ENCODE data around the gene TMEM44.
A peak's percentile ranks its signal among the peaks of the same experiment; 100 is the strongest.
"Not testable (repeated sequence)": the region's sequence is repeated elsewhere in the genome, so short reads cannot be mapped to it uniquely, and the experiment has no call there.

Gene TMEM44

DNA sequence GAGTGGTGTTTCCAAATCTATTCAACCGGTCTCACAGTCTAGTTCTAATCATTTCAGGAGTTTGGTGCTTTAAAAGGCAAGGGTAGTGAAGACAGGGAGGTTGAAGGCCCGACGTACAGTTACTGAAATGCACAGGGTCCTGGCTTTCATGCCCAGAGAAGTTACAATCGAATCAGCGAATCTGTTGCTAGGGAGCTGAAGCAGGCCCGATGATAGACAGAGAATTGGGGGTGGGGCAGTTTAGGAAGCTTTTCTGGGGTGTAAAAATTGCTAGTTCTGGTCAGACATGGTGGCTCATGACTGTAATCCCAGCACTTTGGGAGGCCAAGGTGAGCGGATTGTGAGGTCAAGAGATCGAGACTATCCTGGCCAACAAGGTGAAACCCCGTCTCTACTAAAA is 83.4 kb downstream of the TMEM44 start:
- CTCF ChIA-PET, result no interaction called here
- TF ChIP-seq, protein P1, sequence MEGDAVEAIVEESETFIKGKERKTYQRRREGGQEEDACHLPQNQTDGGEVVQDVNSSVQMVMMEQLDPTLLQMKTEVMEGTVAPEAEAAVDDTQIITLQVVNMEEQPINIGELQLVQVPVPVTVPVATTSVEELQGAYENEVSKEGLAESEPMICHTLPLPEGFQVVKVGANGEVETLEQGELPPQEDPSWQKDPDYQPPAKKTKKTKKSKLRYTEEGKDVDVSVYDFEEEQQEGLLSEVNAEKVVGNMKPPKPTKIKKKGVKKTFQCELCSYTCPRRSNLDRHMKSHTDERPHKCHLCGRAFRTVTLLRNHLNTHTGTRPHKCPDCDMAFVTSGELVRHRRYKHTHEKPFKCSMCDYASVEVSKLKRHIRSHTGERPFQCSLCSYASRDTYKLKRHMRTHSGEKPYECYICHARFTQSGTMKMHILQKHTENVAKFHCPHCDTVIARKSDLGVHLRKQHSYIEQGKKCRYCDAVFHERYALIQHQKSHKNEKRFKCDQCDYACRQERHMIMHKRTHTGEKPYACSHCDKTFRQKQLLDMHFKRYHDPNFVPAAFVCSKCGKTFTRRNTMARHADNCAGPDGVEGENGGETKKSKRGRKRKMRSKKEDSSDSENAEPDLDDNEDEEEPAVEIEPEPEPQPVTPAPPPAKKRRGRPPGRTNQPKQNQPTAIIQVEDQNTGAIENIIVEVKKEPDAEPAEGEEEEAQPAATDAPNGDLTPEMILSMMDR (IDR thresholded peaks at IDR 0.05; ENCODE audit: control extremely low read depth, extremely low read depth, low read depth, missing control alignments), result no peak
- no peak for DNase-seq (ENCODE audit: extremely low spot score)
- POLR2A ChIA-PET, result no interaction called here

DNA sequence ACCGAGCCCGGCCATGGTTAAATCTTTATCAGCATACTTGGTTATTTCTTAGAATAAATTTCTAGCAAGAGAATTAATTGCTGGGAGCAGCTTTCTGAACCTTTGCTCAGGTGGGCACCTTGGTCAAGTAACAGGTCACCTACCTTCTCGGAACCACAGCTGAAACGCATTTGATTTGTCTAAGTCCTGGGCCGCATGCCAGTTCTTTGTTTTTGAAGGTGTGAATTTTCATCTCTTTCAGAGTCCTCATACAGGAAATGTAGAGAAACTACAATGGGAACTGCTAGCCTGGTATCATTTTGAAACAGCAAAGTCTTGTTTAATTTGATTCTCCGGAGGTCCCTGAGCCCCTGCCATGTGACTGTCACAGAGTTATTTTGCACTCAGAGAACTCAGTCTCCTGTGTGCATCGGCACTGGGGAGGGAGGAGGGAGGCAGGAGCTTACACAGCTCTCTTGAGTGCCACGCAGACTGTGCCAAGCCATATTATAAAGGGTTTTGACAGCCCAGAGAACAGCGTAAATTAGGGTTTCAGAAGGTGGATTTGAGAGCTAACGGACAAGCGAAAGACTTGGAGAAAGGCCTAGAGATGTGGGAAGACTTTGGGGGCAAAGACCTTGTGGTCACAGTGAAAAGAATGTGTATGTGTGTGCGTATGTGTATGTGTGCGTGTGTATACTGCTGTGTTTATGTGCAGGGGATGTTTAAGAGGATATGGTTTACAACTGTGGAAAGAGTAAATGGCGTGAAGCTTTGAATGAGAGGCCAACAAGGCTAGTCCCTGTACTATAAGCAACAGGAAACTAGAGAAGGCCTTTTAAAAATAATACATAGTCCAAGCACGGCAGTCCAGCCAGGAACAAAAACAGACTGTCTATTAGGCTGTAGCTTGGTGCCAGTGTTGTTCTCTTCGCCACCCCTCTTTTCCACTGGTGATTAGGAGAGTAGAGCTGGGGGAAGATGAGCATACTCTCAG is 84.6 kb downstream of the TMEM44 start:
- no peak for DNase-seq (ENCODE audit: extremely low spot score)
- CTCF ChIA-PET, result interaction anchor here (0.7 to 1.4 kb wide), 2 partner anchors 21 to 31 kb away, joined by 3 read pairs; no protein-coding TSS in a partner anchor
- POLR2A ChIA-PET, result no interaction called here
- TF ChIP-seq, protein P1 (IDR thresholded peaks at IDR 0.05; ENCODE audit: control extremely low read depth, extremely low read depth, low read depth, missing control alignments), result no peak

DNA sequence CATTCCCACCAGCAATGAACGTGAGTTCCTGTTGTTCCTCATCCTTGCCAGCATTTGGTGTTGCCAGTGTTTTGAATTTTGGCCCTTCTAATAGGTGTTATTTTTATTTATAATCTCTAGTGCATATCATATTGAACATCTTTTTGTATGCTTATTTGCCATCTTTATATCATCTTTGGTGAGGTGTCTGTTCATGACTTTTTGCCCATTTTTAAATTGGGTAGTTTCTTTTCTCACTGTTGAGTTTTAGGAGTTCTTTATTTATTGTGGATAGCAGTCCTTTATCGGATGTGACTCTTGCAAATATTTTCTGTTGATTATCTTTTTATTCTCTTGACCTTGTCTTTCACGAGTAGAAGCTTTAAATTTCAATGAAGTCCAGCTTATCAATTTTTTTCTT is 86.2 kb downstream of the TMEM44 start:
- DNase-seq (ENCODE audit: extremely low spot score), result no peak
- ChIA-PET POLR2A (no interaction called here), CTCF (interaction anchor here (1.4 kb wide), 1 partner anchor 22 kb away, joined by 3 read pairs; no protein-coding TSS in a partner anchor)
- TF ChIP-seq, protein P1 (IDR thresholded peaks at IDR 0.05; ENCODE audit: control extremely low read depth, extremely low read depth, low read depth, missing control alignments), result no peak

DNA sequence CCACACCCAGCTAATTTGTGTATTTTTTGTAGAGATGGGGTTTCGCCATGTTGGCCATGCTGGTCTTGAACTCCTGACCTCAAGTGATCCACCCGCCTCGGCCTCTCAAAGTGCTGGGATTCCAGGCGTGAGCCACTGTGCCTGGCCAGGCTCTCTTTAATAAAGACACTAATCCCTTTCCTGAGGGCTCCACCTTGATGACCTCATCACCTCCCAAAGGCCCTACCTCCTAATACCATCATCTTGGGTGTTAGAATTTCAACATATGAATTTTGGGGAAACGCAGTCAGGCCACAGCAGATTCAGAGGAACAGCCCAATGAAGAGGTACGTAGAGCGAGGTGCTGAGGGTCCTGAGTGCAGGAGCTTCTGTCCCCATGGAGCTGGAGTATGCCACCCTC is 87.7 kb downstream of the TMEM44 start:
- DNase-seq (ENCODE audit: extremely low spot score); POLR2A ChIA-PET: not testable (repeated sequence)
- CTCF ChIA-PET, result interaction anchor here (1.1 to 1.3 kb wide), 2 partner anchors 33 to 202 kb away, joined by 3 to 4 read pairs; no protein-coding TSS in a partner anchor

DNA sequence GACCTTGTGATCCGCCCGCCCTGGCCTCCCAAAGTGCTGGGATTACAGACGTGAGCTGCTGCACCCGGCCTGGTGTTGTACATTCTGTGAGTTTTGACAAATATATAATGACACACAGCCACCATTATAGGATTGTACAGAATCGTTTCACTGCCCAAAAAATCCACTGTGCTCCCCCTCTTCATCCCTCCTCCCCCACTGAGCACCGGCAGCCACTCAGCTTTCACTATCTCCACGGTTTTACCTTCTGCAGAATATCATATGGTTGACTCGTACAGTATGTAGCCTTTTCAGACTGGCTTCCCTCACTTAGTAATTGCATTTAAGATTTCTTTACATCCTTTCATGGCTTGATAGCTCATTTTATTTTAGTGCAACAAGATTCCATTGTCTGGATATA is 89.7 kb downstream of the TMEM44 start:
- DNase-seq (ENCODE audit: extremely low spot score), result no peak
- CTCF ChIA-PET, result no interaction called here
- TF ChIP-seq, protein P1 (IDR thresholded peaks at IDR 0.05; ENCODE audit: control extremely low read depth, extremely low read depth, low read depth, missing control alignments), result no peak
- POLR2A ChIA-PET, result no interaction called here

DNA sequence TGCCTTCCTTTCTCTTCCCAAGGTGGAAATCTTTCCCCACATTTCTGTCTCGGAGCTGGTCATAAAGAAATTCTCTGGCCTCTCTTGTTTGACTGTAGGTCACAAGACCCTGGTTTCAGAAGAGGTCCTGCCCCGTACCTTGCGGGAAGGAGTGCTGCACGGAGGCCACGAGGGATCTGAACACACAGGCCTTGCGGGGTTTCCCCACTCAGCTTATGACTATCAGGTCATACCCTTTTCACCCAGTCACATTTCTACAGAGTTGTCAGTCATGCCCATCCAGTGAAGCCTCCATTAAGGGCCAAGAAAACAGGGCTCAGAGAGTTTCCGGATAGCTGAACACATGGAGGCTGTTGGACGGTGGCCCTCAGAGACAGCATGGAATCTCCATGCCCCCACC is 91.7 kb downstream of the TMEM44 start:
- peak; percentile 46 for DNase-seq (ENCODE audit: extremely low spot score)
- POLR2A ChIA-PET, result interaction anchor here (0.7 kb wide), 1 partner anchor 150 kb away, joined by 8 read pairs; no protein-coding TSS in a partner anchor
- CTCF ChIA-PET, result interaction anchor here (1.2 to 2.0 kb wide), 2 partner anchors 9 to 64 kb away, joined by 3 to 5 read pairs; no protein-coding TSS in a partner anchor
- TF ChIP-seq, protein P1 (IDR thresholded peaks at IDR 0.05; ENCODE audit: control extremely low read depth, extremely low read depth, low read depth, missing control alignments), result no peak

Measured in GM10248 (cell line).